Measurements from ENCODE around the gene LRIG1.

LRIG1 gene

DNA sequence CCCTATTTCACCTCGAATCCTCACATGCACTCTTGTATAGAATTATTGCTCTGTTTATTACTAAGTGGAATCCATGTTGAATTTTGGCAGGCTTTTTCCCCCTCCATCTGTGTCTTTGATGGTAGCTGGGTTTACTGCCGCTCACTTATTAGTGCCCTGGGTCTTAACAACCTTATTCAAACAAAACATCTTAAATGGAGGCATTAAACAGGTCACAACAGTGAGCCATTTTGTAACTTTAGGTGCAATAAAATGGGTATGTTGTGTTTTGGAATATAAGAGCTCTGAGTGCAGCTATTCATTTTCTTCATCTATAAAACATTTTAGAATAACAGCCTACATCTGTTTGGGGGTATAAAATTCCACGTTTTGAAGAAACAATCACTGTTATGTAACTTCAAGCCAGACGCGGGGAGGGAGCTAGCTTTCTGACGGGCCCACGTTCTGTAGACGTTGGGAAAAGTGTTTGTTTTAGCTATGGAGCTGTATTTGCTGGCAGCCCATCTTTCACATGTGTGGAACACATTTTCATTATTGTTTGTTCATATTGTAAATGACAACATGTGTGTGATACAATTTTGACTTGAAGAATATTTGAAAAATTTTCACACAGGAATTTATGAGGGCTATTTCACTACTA is 158.0 kb downstream of the LRIG1 start:
- no peak for DNase-seq

DNA sequence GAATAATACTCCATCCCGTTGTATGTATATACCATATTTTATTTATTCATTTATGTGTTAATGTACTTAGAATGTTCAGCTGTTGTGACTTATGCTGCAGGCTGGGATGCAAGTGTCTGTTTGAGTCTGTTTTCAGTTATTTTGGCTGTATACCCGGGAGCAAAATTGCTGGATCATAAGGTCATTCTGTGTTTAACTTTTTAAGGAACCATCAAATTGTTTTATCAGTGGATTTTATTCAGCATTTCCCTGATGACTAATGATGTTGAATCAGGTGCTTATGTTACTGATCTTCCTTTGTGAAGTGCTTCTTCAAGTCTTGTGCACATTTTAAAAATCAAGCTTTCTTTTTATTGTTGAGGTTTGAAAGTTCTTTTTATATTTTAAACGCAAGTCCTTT is 161.9 kb downstream of the LRIG1 start:
- no peak for DNase-seq

DNA sequence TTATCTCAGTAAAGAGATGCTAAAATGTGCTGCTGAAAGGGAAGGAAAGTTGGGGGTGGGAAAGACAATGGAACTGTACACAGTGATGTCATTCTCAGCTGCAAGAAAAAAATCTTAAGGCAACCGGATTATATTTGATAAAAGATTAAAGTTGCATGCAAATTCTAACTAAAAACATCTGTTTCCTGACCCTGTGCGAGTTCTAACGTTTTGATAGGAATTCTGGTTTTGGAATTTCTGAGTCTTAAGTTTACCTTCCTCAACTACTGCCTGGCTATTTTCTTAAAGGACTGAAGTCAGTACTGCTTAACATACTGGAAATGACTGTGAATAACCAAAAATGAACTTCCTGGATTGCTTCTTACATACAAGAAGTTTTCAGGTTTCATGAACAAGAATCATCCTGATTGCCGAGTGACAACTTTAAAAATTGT is 164.5 kb downstream of the LRIG1 start:
- no peak for DNase-seq

DNA sequence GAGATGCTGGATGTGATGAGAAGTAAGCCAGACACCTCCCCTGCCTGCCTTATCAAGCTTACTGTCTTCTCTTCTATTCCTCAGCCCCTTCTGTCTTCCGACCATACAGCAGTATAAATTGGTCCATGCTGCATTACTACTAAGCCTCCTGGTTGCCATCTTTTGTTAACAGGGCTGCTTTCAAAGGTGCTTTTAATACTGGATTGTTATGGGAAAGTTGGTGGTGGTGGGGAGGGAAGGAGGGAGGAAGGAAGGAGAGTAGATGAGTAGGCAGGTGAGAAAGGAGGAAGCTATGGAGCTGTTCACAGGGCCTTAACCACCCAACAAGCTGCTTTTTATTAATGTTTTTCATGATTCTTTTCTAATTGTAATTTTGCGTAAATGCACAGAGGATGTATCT is 165.2 kb downstream of the LRIG1 start:
- DNase-seq, result no peak

Data from NCI-H1417 (cell line).